Measurements from ENCODE around the gene EIF2D. TPM values are rescaled to one million over a fixed set of nuclear protein-coding genes. Genes with fewer than 3 reads are reported as not detected.

Gene EIF2D
- total and polyA plus RNA-seq, 8 donors = 16.9 to 130 (median 48.8) TPM

GRCh38 chr1:206563367-206564207, 48.7 kb downstream of the EIF2D start:
- DNase-seq = no peak
- 57 to 96% (median 80%) methylated on average over 1 of the region's 1 CpG for WGBS, 5 donors
- Histone ChIP-seq H3K36me3 (peaks cover 3 to 24% (median 7%) of the 10 kb centered on the region in 4 donors), H3K9me3 (no peaks in the 10 kb centered on the region), H3K27me3 (no peaks in the 10 kb centered on the region), H3K4me3 (no peak overlapping the region), H3K27ac (peak overlapping the region in 2 of 5 donors; percentile 34), H3K4me1 (peaks cover 30 to 100% (median 43%) of the 10 kb centered on the region in 4 donors)
- intact Hi-C loops (cut with DNase I; ENCODE audit: low total_unique reads) = no loop called here
- TF ChIP-seq EP300 (IDR thresholded peaks at IDR 0.05) = no peak
- TF ChIP-seq POLR2AphosphoS5 (IDR thresholded peaks at IDR 0.05) = no peak
- no peak for TF ChIP-seq CTCF (IDR thresholded peaks at IDR 0.05)
- no peak for TF ChIP-seq POLR2A (IDR thresholded peaks at IDR 0.05)

GRCh38 chr1:206560007-206560716, 52.1 kb downstream of the EIF2D start:
- peak overlapping the region; percentile 21 to 94 (median 85) for H3K27ac ChIP-seq
- intact Hi-C loops (cut with DNase I; ENCODE audit: low total_unique reads) = no loop called here
- peaks cover 3 to 10% (median 7%) of the 10 kb centered on the region in 4 donors for H3K36me3 ChIP-seq
- 47 to 58% (median 50%) methylated on average over 10 of the region's 10 CpGs for WGBS, 5 donors
- peak; percentile 51 to 83 for DNase-seq
- TF ChIP-seq POLR2A (IDR thresholded peaks at IDR 0.05) = no peak
- TF ChIP-seq EP300 (IDR thresholded peaks at IDR 0.05) = no peak
- TF ChIP-seq CTCF (IDR thresholded peaks at IDR 0.05) = no peak
- TF ChIP-seq POLR2AphosphoS5 (IDR thresholded peaks at IDR 0.05) = no peak
- no peaks in the 10 kb centered on the region for H3K27me3 ChIP-seq
- H3K9me3 ChIP-seq = no peaks in the 10 kb centered on the region
- H3K4me3 ChIP-seq = peak overlapping the region; percentile 7 to 70 (median 60)
- peaks cover 62 to 100% (median 68%) of the 10 kb centered on the region in 4 donors for H3K4me1 ChIP-seq

- Histone ChIP-seq H3K4me3 (peak overlapping the region; percentile 7 to 70 (median 60)), H3K9me3 (no peaks in the 10 kb centered on the region), H3K4me1 (peaks cover 67 to 100% (median 70%) of the 10 kb centered on the region in 4 donors), H3K27ac (peak overlapping the region; percentile 41 to 94 (median 85)), H3K36me3 (peaks cover 3 to 10% (median 6%) of the 10 kb centered on the region in 4 donors), H3K27me3 (no peaks in the 10 kb centered on the region)
- intact Hi-C loops (cut with DNase I; ENCODE audit: low total_unique reads) = no loop called here
- TF ChIP-seq POLR2A (IDR thresholded peaks at IDR 0.05) (no peak), CTCF (IDR thresholded peaks at IDR 0.05) (no peak), EP300 (IDR thresholded peaks at IDR 0.05) (no peak), POLR2AphosphoS5 (IDR thresholded peaks at IDR 0.05) (no peak)
- WGBS, 5 donors = 42 to 73% (median 55%) methylated on average over 5 of the region's 5 CpGs
- DNase-seq = peak in 1 of 2 donors; percentile 37
Observed at GRCh38 chr1:206559672-206559995, 52.6 kb downstream of the EIF2D start.

- Histone ChIP-seq H3K4me1 (peaks cover 67 to 97% (median 73%) of the 10 kb centered on the region in 4 donors), H3K27me3 (no peaks in the 10 kb centered on the region), H3K36me3 (peaks cover 1 to 7% (median 4%) of the 10 kb centered on the region in 4 donors), H3K4me3 (peak overlapping the region; percentile 7 to 70 (median 60)), H3K27ac (peak overlapping the region; percentile 55 to 94 (median 85)), H3K9me3 (no peaks in the 10 kb centered on the region)
- TF ChIP-seq POLR2AphosphoS5 (IDR thresholded peaks at IDR 0.05) (no peak), CTCF (IDR thresholded peaks at IDR 0.05) (no peak), EP300 (IDR thresholded peaks at IDR 0.05) (no peak), POLR2A (IDR thresholded peaks at IDR 0.05) (no peak)
- DNase-seq = no peak
- intact Hi-C loops (cut with DNase I; ENCODE audit: low total_unique reads) = no loop called here
- WGBS, 5 donors = 36 to 64% (median 50%) methylated on average over 6 of the region's 6 CpGs
Observed at GRCh38 chr1:206558794-206559671, 53.2 kb downstream of the EIF2D start.
